ENCODE data around the gene DCC.

Gene DCC

DNA sequence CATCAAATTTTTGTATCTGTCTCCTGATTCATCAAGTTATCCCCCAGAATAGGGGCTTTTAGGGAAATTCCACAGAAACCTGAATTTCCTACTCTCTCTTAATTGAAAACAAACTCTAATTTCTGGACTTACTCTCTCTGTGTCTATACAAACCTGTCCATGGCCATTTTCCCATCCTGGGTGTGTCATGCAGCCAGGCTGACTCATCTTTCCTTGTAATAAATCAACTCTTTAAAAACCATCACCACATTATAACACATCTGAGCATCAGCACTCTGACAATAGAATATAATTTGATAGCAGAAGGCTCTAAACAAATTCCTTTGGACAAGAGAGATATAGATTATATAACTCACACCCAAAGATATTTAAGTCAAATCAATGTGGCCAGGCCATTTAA, 610.2 kb downstream of the DCC start:
- Histone ChIP-seq H3K9me2 (replicated peaks; ENCODE audit: low read depth, low read length) (no peaks in the 10 kb centered on the region), H3F3A (ENCODE audit: low read depth) (no peaks in the 10 kb centered on the region), H3K27me3 (ENCODE audit: insufficient read depth, low read length, poor library complexity, severe bottlenecking) (no peaks in the 10 kb centered on the region), H3K79me2 (ENCODE audit: insufficient read depth, low read length) (no peaks in the 10 kb centered on the region), H3K4me1 (ENCODE audit: insufficient read depth, low read length, poor library complexity, severe bottlenecking) (no peaks in the 10 kb centered on the region), H3K4me2 (ENCODE audit: low read depth, low read length, poor library complexity, severe bottlenecking) (no peak overlapping the region), H3K36me3 (ENCODE audit: insufficient read depth, low read length) (no peaks in the 10 kb centered on the region), H3K9me3 (ENCODE audit: insufficient read depth, low read depth, low read length) (no peaks in the 10 kb centered on the region), H4K20me1 (ENCODE audit: insufficient read depth, low read length, poor library complexity, severe bottlenecking) (no peaks in the 10 kb centered on the region), H2AFZ (ENCODE audit: low read length) (no peak overlapping the region), H3K4me3 (ENCODE audit: low read length, poor library complexity, severe bottlenecking) (no peak overlapping the region), H3K9ac (ENCODE audit: low read depth, low read length, poor library complexity, severe bottlenecking) (no peak overlapping the region)
- TF ChIP-seq EZH2phosphoT487 (IDR thresholded peaks at IDR 0.05; ENCODE audit: borderline replicate concordance): no peak
- TF ChIP-seq, protein P1, sequence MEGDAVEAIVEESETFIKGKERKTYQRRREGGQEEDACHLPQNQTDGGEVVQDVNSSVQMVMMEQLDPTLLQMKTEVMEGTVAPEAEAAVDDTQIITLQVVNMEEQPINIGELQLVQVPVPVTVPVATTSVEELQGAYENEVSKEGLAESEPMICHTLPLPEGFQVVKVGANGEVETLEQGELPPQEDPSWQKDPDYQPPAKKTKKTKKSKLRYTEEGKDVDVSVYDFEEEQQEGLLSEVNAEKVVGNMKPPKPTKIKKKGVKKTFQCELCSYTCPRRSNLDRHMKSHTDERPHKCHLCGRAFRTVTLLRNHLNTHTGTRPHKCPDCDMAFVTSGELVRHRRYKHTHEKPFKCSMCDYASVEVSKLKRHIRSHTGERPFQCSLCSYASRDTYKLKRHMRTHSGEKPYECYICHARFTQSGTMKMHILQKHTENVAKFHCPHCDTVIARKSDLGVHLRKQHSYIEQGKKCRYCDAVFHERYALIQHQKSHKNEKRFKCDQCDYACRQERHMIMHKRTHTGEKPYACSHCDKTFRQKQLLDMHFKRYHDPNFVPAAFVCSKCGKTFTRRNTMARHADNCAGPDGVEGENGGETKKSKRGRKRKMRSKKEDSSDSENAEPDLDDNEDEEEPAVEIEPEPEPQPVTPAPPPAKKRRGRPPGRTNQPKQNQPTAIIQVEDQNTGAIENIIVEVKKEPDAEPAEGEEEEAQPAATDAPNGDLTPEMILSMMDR (conservative IDR thresholded peaks at IDR 0.05; ENCODE audit: low read length): no peak

DNA sequence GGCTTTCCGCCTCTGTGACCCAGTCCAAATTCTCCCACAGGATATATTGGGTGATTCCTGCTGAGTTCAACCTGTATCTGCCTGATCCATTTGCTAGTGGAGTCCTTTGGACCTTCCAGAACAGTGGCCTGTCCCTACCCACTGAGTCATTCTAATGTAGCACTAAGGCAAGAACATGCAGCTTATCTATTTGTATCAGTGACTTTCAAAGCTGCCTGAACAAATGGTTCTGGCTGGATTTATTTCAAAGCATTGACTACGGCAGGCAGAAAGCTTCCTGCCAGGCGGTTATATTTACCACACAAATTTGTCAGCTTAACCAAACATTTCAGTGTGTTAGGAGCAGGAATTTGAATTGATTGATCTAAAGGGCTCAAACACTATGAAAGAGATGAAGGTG, 613.4 kb downstream of the DCC start:
- no peaks in the 10 kb centered on the region for H3K9me2 ChIP-seq (replicated peaks; ENCODE audit: low read depth, low read length)
- H3K4me1 ChIP-seq (ENCODE audit: insufficient read depth, low read length, poor library complexity, severe bottlenecking): no peaks in the 10 kb centered on the region
- H3K9ac ChIP-seq (ENCODE audit: low read depth, low read length, poor library complexity, severe bottlenecking): no peak overlapping the region
- no peak overlapping the region for H3K4me2 ChIP-seq (ENCODE audit: low read depth, low read length, poor library complexity, severe bottlenecking)
- H2AFZ ChIP-seq (ENCODE audit: low read length): no peak overlapping the region
- no peaks in the 10 kb centered on the region for H4K20me1 ChIP-seq (ENCODE audit: insufficient read depth, low read length, poor library complexity, severe bottlenecking)
- no peaks in the 10 kb centered on the region for H3F3A ChIP-seq (ENCODE audit: low read depth)
- no peak overlapping the region for H3K4me3 ChIP-seq (ENCODE audit: low read length, poor library complexity, severe bottlenecking)
- no peaks in the 10 kb centered on the region for H3K36me3 ChIP-seq (ENCODE audit: insufficient read depth, low read length)
- H3K27me3 ChIP-seq (ENCODE audit: insufficient read depth, low read length, poor library complexity, severe bottlenecking): no peaks in the 10 kb centered on the region
- no peaks in the 10 kb centered on the region for H3K9me3 ChIP-seq (ENCODE audit: insufficient read depth, low read depth, low read length)
- H3K79me2 ChIP-seq (ENCODE audit: insufficient read depth, low read length): no peaks in the 10 kb centered on the region
- TF ChIP-seq, protein P1 (conservative IDR thresholded peaks at IDR 0.05; ENCODE audit: low read length): no peak
- no peak for TF ChIP-seq EZH2phosphoT487 (IDR thresholded peaks at IDR 0.05; ENCODE audit: borderline replicate concordance)

DNA sequence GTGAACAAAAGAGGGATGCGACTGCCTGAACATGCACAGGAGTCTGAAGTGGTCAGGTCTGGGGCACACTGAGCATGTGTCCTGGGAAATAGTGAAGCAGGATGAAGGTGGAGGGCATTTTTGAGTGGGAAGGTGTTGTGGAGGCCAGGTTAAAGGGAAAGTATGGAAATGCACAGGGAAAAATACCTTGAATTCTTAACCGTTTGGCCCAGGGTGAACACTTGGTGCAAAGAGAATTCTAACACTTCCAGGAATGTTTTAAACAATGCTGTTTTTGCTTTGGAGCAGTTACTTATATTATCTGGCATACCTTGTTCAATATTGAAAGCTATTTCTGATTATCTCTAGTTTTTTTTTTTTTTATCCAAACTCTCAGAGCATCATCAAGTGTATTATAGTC, 623.5 kb downstream of the DCC start:
- Histone ChIP-seq H3K9me3 (ENCODE audit: insufficient read depth, low read depth, low read length) (no peaks in the 10 kb centered on the region), H3K4me2 (ENCODE audit: low read depth, low read length, poor library complexity, severe bottlenecking) (no peak overlapping the region), H2AFZ (ENCODE audit: low read length) (no peak overlapping the region)

More for the DNA sequence above, 623.5 kb downstream of the DCC start:
- Histone ChIP-seq H3F3A (ENCODE audit: low read depth) (no peaks in the 10 kb centered on the region), H3K36me3 (ENCODE audit: insufficient read depth, low read length) (no peaks in the 10 kb centered on the region), H3K9ac (ENCODE audit: low read depth, low read length, poor library complexity, severe bottlenecking) (no peak overlapping the region), H3K9me2 (replicated peaks; ENCODE audit: low read depth, low read length) (no peaks in the 10 kb centered on the region), H3K79me2 (ENCODE audit: insufficient read depth, low read length) (no peaks in the 10 kb centered on the region), H3K4me3 (ENCODE audit: low read length, poor library complexity, severe bottlenecking) (no peak overlapping the region), H4K20me1 (ENCODE audit: insufficient read depth, low read length, poor library complexity, severe bottlenecking) (no peaks in the 10 kb centered on the region), H3K27me3 (ENCODE audit: insufficient read depth, low read length, poor library complexity, severe bottlenecking) (no peaks in the 10 kb centered on the region), H3K4me1 (ENCODE audit: insufficient read depth, low read length, poor library complexity, severe bottlenecking) (no peaks in the 10 kb centered on the region)
- TF ChIP-seq, protein P1 (conservative IDR thresholded peaks at IDR 0.05; ENCODE audit: low read length): no peak
- TF ChIP-seq EZH2phosphoT487 (IDR thresholded peaks at IDR 0.05; ENCODE audit: borderline replicate concordance): no peak

All from Loucy (cell line).